HG02970 (cell line): ENCODE results near the gene PXDN.

Experiments
- ATAC-seq: cut with Tn5 transposase; IDR thresholded peaks from one replicate; pipeline ENCODE4 v1.9.1; 2021; ENCODE audit warnings: mild to moderate bottlenecking, moderate library complexity, moderate number of reproducible peaks; ENCODE audit not compliant: unreplicated experiment, low FRiP score

Gene PXDN

GRCh38 chr2:1673160-1673944 is 71.0 kb downstream of the PXDN start:
- ATAC-seq = no peak

DNA sequence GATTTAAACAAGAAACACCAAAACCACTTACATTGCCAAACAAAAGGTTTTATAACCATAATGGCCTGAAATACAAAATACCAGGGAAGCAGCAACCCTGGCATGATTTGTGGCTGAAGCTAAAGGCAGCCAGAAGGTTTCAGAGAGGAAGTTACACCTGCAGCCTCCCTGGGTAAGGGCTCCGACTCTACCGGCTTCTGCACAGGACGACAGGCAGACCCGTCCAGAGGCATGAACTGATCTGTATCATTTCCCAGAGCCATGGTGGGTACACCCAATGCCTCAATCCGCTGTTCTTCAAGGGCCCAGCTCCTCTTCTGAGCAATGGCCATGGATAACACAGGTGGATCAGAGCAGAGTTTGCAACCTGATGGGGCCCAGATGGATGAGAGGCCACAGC is 71.6 kb downstream of the PXDN start:
- no peak for ATAC-seq

DNA sequence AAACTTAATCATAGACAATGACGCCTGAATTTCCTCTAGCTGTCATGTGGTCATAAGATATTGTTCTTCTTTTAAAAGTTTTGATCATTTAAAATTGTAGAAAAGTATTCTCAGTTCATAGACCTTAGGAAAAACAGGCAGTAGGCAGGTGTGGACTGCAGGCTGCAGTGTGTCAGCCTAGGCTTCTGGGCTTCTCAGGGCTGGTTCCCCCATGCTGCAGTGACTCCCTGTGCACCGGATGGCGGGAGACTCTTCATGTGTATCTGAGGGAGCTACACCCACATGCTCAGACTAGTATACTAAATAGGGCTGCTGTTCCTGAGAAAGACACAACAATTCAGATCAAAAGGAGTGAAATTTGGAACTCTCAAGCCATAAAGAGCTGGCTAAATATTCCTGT is 72.4 kb downstream of the PXDN start:
- no peak for ATAC-seq

DNA sequence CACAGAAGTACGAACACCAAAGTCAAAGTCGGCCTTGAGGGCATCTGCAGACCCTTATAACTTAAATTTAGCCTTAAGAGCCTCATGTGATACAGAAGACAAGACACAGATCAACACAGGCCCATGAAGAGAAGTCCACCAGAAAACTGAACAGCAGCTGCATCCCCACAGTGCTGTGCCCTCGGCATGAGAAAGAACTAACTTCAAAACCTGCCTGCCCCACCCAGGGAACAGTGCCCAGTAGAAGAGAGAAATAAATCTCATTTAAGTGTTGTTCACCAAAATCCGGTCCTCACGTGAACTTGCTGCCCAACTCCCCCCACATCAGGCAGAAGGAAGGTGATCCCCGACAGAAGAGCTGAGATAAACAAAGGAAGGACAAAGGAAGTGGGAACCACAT is 73.7 kb downstream of the PXDN start:
- no peak for ATAC-seq

DNA sequence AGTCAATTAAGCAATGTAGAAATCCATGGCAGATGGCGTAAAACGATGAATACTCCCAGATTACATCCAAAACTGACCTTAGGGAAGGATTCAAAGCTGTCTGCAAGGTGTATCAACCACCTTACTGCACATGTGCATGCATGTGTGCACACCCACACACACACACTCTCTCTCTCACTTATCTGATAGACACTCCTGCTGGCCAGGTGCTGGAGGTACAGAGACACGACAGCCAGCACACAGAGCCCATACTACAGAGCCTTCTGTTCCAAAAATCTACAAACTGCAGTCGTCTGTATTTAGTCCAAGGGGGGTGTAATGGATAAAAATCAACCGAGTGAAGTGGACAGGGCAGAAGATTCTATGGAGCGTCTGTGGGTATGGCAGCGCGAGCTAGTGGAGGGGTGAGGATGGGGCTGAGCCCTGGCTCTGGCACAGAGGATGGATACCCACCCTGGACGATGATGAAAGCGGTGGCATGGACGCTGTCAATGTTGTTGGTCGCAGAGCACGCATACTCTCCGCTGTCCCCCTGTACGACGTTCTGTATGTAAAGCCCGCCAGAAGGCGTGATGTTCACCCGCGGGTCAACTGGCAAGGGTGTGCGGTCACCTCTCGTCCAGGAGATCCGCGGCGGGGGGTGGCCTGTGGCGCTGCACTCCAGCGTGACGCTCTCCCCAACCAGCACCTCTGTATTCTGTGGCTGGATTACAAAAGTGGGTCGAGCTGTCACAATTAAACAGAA is 78.4 kb downstream of the PXDN start:
- ATAC-seq = no peak

- no peak for ATAC-seq
These were observed 79.6 kb downstream of the PXDN start for GRCh38 chr2:1664698-1665097.

- no peak for ATAC-seq
These were observed 80.2 kb downstream of the PXDN start for GRCh38 chr2:1664076-1664605.

- ATAC-seq = no peak
These were observed 80.7 kb downstream of the PXDN start for GRCh38 chr2:1663621-1664020.

- ATAC-seq = no peak
These were observed 81.6 kb downstream of the PXDN start for GRCh38 chr2:1662606-1663180.

- no peak for ATAC-seq
These were observed 82.3 kb downstream of the PXDN start for GRCh38 chr2:1661891-1662605.

GRCh38 chr2:1660656-1661640 is 83.4 kb downstream of the PXDN start:
- ATAC-seq = no peak

DNA sequence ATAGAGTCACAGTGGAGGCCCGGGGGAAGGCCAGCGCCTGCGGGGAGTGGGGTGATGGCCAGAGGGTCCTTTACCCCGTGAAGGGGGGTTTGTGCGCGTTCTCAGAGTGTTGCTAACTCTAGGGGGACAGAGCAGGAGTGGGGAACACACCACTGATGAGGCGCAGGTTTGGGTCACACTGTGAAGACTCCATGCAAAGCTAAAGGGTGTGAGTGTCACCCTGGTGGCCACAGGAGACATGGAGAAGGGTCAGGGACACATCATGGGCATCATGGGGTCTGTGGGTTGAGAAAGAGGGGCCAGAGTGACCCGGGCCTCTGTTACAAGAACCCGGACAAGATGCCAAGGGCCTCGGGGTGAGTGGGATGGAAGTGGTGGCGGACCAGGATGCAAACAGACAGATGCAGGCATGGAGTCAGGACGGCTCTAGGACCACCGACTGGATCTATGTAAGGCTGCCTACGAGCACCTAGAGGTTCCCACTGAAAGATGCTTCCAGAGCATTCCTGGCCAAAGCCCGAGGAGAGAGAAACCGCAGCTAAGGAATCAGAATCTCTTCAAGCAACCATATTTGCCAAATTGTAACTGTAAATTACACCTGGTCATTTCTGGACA is 84.3 kb downstream of the PXDN start:
- no peak for ATAC-seq

DNA sequence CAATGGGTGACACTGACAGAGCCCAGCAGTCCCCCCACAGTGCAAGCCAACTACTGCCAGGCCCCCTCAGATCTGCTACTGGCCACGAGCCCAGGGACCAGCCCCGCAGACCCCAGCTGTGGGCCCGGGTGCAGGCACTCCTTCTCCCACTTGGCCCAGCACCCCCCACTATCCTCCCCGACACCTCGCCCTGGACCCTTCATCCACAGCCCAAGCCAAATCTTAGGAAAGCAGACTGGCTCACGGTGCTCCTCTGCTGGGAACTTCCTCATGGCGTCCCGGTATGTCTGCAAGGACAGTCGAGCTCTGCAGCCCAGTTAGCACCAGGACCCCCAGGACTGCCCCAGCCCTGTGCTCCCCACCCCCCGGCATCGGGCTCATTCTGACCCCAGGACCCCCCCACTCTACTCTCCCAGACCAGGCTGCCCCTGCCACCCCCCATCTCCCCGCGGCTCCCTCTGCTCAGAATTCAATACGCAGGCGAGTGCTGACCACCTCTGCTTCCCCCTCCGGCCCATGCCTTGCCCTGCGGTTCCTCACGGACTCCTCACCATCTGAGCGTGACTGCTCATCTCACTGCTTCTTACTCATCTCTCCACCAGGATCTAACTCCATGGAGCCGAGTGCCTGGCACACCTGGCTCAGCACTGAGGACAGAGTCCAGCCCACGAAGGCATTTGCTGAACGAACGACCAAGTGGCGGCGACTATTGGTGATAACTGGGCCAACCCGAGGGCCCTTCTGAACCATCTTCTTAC is 85.7 kb downstream of the PXDN start:
- no peak for ATAC-seq

DNA sequence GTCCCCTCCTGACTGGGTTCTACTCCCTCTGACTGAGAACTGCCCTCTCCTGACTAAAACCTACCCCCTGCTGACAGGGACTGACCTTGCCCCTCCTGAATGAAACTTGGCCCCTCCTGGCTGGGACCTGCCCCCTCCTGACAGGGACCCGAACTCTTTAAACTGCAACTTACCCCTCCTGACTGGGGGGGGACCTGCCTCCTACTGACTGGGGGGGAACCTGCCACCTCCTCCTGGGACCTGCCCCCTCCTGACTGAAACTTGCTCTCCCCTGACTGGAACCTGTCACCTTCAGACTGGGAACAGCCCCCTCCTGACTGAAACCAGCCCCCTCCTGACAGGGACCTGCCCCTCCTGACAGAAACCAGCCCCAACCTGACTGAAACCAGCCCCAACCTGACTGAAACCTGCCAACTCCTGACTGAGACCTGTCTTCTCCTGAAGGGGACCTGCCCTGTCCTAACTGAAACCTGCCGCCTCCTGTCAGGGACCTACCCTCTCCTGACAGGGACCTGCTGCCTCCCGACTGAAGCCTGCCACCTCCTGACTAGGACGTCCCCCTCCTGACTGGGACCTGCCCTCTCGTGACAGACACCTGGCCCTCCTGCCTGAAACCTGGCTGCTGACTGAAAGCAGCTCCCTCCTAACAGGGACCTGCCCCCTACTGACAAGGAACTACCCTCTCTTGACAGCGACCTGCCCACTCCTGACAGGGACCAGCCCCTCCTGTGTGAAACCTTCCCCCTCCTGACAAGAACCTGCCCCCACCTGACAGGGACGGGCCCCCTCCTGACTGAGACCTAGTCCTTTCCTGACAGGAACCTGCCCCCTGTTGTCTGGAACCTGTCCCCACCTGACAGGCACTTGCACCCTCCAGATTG is 87.1 kb downstream of the PXDN start:
- ATAC-seq = no peak

DNA sequence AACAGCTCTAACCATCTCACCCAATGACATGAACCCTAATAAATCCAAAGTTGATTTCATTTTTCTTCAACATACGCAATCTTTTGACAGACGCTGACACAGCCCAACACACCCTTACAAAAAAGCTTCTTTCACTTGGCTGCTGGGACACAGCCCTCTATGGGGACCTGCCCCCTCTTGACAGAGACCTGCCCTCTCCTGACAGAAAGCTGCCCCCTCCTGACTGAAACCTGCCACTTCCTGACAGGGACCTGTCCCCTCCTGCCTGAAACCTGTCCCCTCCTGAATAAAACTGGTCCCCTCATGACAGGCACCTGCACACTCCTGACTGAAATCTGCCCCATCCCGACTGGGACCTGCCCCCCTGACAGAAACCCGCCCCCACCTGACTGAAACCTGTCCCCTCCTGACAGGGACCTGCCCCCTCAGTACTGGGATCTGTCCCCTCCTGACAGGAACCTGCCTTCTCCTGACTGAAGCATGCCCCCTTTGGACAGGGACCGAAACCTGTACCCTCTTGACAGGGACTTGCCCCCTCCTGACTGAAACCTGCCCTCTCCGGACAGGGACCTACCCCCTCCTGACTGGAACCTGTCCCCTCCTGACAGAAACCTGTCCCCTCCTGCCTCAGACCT is 87.9 kb downstream of the PXDN start:
- no peak for ATAC-seq

GRCh38 chr2:1655461-1655860 is 88.9 kb downstream of the PXDN start:
- no peak for ATAC-seq
